K562 (cell line): ENCODE results near the gene CTIF. TPM values are rescaled to one million over a fixed set of nuclear protein-coding genes. Genes with fewer than 3 reads are reported as not detected.

Experiments
- ATAC-seq: fragments of 200-7000 bp; cut with Tn5 transposase; 3 replicates; pipeline ENCODE4 v1.9.1; 2020; ENCODE audit warnings: moderate library complexity
- BruUV-seq: library from RNA; stranded (reverse); fragments of 400-500 nt; replicated peaks from 2 replicates; lab custom pipeline; 2021; lab: Mats Ljungman, UMichigan
- CTCF ChIA-PET: fragments of 300-600 bp; formaldehyde crosslinking; extraction: SDS; loops from one replicate; lab custom pipeline; 2021; ENCODE audit warnings: low intra/inter-chr PET ratio; lab: Yijun Ruan, JAX
- POLR2A ChIA-PET: fragments of 300-600, 350-650 bp; sonication (Branson Sonifier 250); formaldehyde crosslinking; extraction: SDS; loops from one replicate; lab custom pipeline; 2021; ENCODE audit warnings: antibody characterized with exemption, inconsistent platforms; lab: Yijun Ruan, JAX
- DNase-seq, 4 experiments: peaks; one replicate each; pipeline versions ENCODE4 v3.0.0 to v3.0.0-alpha.2; 2011 to 2018; ENCODE audit warnings: low spot score in 3 of 4, mixed read lengths in 3 of 4; ENCODE audit errors: extremely low read depth in 1 of 4
- FAIRE-seq: peaks from 2 replicates; lab custom pipeline; 2011; peaks lifted over from hg19 to GRCh38; lab: Jason Lieb, UNC
- H2AFZ ChIP-seq: 2 replicates; pipeline ENCODE4 v1.6.0; 2011; ENCODE audit warnings: low read depth, low read length, control low read depth, inconsistent platforms
- H3K27ac ChIP-seq: fragments of 200-600 bp; 3 replicates; pipeline ENCODE4 v1.8.0; 2011; ENCODE audit warnings: low read depth, mild to moderate bottlenecking, control low read depth, inconsistent platforms, low read length, moderate library complexity, mixed read lengths; ENCODE audit errors: extremely low read depth
- H3K27me3 ChIP-seq, 2 experiments: fragments of 300-600 bp in 1 of 2; 2 replicates in 1 of 2; 3 replicates in 1 of 2; pipeline versions ENCODE4 v1.6.0 to v1.8.0; 2011; ENCODE audit warnings: inconsistent platforms in 2 of 2, low read length in 2 of 2, mild to moderate bottlenecking in 1 of 2, mixed read lengths in 1 of 2, moderate library complexity in 1 of 2; ENCODE audit not compliant: control insufficient read depth in 2 of 2, insufficient read depth in 2 of 2
- H3K36me3 ChIP-seq: fragments of 300-600 bp; 3 replicates; pipeline ENCODE4 v1.8.0; 2011; ENCODE audit warnings: mild to moderate bottlenecking, low read length, inconsistent platforms; ENCODE audit not compliant: control insufficient read depth, insufficient read depth
- H3K4me1 ChIP-seq, 2 experiments: fragments of 200-600 bp in 1 of 2; replicated peaks in 1 of 2; 2 replicates in 1 of 2; 3 replicates in 1 of 2; pipeline versions ENCODE4 v1.5.1 to v1.8.0; 2011; ENCODE audit warnings: inconsistent platforms in 2 of 2, low read length in 2 of 2, mild to moderate bottlenecking in 1 of 2, mixed read lengths in 1 of 2, moderate library complexity in 1 of 2; ENCODE audit not compliant: control insufficient read depth in 2 of 2, insufficient read depth in 2 of 2
- H3K4me2 ChIP-seq: 2 replicates; pipeline ENCODE4 v1.6.1; 2011; ENCODE audit warnings: low read length, control low read depth, inconsistent platforms, mixed read lengths; ENCODE audit not compliant: insufficient read depth
- H3K4me3 ChIP-seq: fragments of 200-600 bp; sonication (generic), shearing (Covaris generic); 2 replicates; pipeline ENCODE4 v1.5.1; 2016; ENCODE audit warnings: control low read depth, inconsistent platforms
- H3K79me2 ChIP-seq: fragments of 200-600 bp; 3 replicates; pipeline ENCODE4 v1.8.0; 2011; ENCODE audit warnings: low read length, inconsistent platforms; ENCODE audit not compliant: control insufficient read depth, insufficient read depth
- H3K9ac ChIP-seq, 2 experiments: 2 replicates each; pipeline versions ENCODE4 v1.6.0 to v1.6.1; 2011; ENCODE audit warnings: low read depth in 2 of 2, low read length in 2 of 2, control low read depth in 1 of 2, inconsistent platforms in 1 of 2, mild to moderate bottlenecking in 1 of 2, mixed read lengths in 1 of 2; ENCODE audit not compliant: insufficient read depth in 1 of 2
- H3K9me1 ChIP-seq: one replicate; pipeline ENCODE4 v1.6.0; 2011; ENCODE audit warnings: inconsistent platforms, mild to moderate bottlenecking, low read length, moderate library complexity; ENCODE audit not compliant: control insufficient read depth, insufficient read depth
- H3K9me3 ChIP-seq: replicated peaks from 2 replicates; pipeline ENCODE4 v1.5.1; 2011; ENCODE audit warnings: low read depth, low read length, inconsistent platforms; ENCODE audit not compliant: control insufficient read depth, insufficient read depth
- H4K20me1 ChIP-seq: replicated peaks from 2 replicates; pipeline ENCODE4 v1.6.1; 2011; ENCODE audit warnings: low read length, inconsistent platforms, mixed read lengths; ENCODE audit not compliant: control insufficient read depth, insufficient read depth
- HEY1 ChIP-seq: fragments of 250-450 bp; sonication (Bioruptor Pico); IDR thresholded peaks from 2 replicates; pipeline ENCODE4 v1.5.0; 2020; ENCODE audit warnings: mild to moderate bottlenecking, moderate library complexity, borderline replicate concordance
- HIVEP1 ChIP-seq: fragments of 250-450 bp; sonication (Bioruptor Pico); IDR thresholded peaks from 2 replicates; pipeline ENCODE4 v1.4.0; 2020; ENCODE audit warnings: mild to moderate bottlenecking
- POLR2A ChIP-seq: fragments of 450-650 bp; conservative IDR thresholded peaks from 2 replicates; pipeline ENCODE4 v1.6.1; 2016
- RERE ChIP-seq: sonication (generic); formaldehyde crosslinking; IDR thresholded peaks from 2 replicates; pipeline ENCODE4 v1.8.0; 2023; ENCODE audit warnings: missing genetic modification reagents, mild to moderate bottlenecking, borderline replicate concordance
- SIRT6 ChIP-seq: IDR thresholded peaks from one replicate; pipeline ENCODE4 v1.6.1; 2012; ENCODE audit warnings: low read depth, mild to moderate bottlenecking, control low read depth, inconsistent platforms, low read length, moderate library complexity
- SNRNP70 ChIP-seq: fragments of 200-400 bp; formaldehyde crosslinking; optimal IDR thresholded peaks from 2 replicates; pipeline ENCODE3; 2017; ENCODE audit warnings: low read depth, low read length
- XRCC5 ChIP-seq: fragments of 200-400 bp; formaldehyde crosslinking; IDR thresholded peaks from 2 replicates; pipeline ENCODE4 v1.6.1; 2017; ENCODE audit warnings: low read depth, mild to moderate bottlenecking, low read length
- ZC3H11A ChIP-seq: IDR thresholded peaks from 2 replicates; pipeline ENCODE4 v1.6.1; 2012; ENCODE audit warnings: low read depth, low read length, improper control_type of control experiment
- ZNF431 ChIP-seq: sonication (generic); formaldehyde crosslinking; IDR thresholded peaks from 2 replicates; pipeline ENCODE4 v1.8.0; 2022; ENCODE audit warnings: mild to moderate bottlenecking, missing genetic modification reagents
- WGBS: fragments of 100-300 bp; shearing (Covaris generic); methylation state at CpG from one replicate; pipeline ENCODE4 v1.1.6; 2016; ENCODE audit warnings: low coverage, mixed read lengths; ENCODE audit not compliant: insufficient coverage; ENCODE audit errors: missing lambda C conversion rate; 5-methylcytosine and 5-hydroxymethylcytosine counted together
- in situ Hi-C: fragments of 300-500 bp; cut with MboI; formaldehyde crosslinking; loops from 4 replicates; pipeline ENCODE4 v1.15.0; 2018; ENCODE audit warnings: inconsistent platforms, mixed read lengths
- intact Hi-C: fragments of 100-400 bp; cut with micrococcal nuclease; formaldehyde crosslinking; loops from 2 replicates; pipeline ENCODE4 v1.14.2; 2022
- polyA plus RNA-seq, 8 experiments: library from polyadenylated mRNA; depleted of rRNA in 4 of 8; stranded (reverse) in 5 of 8; unstranded in 3 of 8; fragments of >200 nt; fragmentation: Nextera tagmentation in 2 of 8; fragmentation: Illumina TruSeq in 1 of 8; extraction: Ambion mirVana in 2 of 8; extraction: Trizol in 1 of 8; gene quantifications; 2 replicates each; pipeline versions ENCODE4 v1.2.1 to v1.2.3, GENCODE V29; 2011 to 2014; ENCODE audit warnings: inconsistent platforms in 1 of 8, missing spikeins in 1 of 8
- total RNA-seq, 7 experiments: library from RNA; depleted of rRNA in 6 of 7; stranded (reverse); fragments of >200 nt in 6 of 7; fragmentation: Illumina TruSeq in 2 of 7; extraction: Trizol in 2 of 7; gene quantifications; 2 replicates each; pipeline versions ENCODE4 v1.2.1 to v1.2.3, GENCODE V29; 2011 to 2021; ENCODE audit warnings: low replicate concordance in 1 of 7

Gene CTIF
- total and polyA plus RNA-seq, 9 of the 15 experiments (the other 6 are each of a cell fraction or from before 2014, with no cell fraction given) = 0.17 to 11.5 (median 2.2) TPM

- no peak for TF ChIP-seq RERE (CRISPR knock-in tag)
- TF ChIP-seq, all 486 proteins: peak for 0
Measured at GRCh38 chr18:48723837-48724236, 185.0 kb downstream of the CTIF start (continued).

GRCh38 chr18:48724442-48724841 is 185.6 kb downstream of the CTIF start:
- WGBS = 67% methylated on average over 4 of the region's 4 CpGs
- no peak overlapping the region for H3K4me3 ChIP-seq
- no peaks in the 10 kb centered on the region for H3K79me2 ChIP-seq
- FAIRE-seq = no peak
- CTCF ChIA-PET = no interaction called here
- POLR2A ChIA-PET = interaction anchor here (1.1 kb wide), 1 partner anchor 13 kb away, joined by 4 read pairs; no protein-coding TSS in a partner anchor
- H4K20me1 ChIP-seq = no peaks in the 10 kb centered on the region
- intact Hi-C loops (no loop called here), in situ Hi-C loops (no loop called here)
- H3K27ac ChIP-seq = no peak overlapping the region
- no peak for ATAC-seq
- no peaks in the 10 kb centered on the region for H3K9me1 ChIP-seq
- H2AFZ ChIP-seq = no peak overlapping the region
- TF ChIP-seq ZC3H11A = no peak
- TF ChIP-seq XRCC5 = no peak
- TF ChIP-seq SNRNP70 = no peak
- TF ChIP-seq HEY1 (CRISPR knock-in tag) = no peak
- no peak for TF ChIP-seq SIRT6
- no peak for TF ChIP-seq POLR2A
- TF ChIP-seq ZNF431 (CRISPR knock-in tag) = no peak
- TF ChIP-seq HIVEP1 (CRISPR knock-in tag) = no peak
- BruUV-seq = no TSS peak
- no peak overlapping the region for H3K4me2 ChIP-seq
- no peaks in the 10 kb centered on the region for H3K27me3 ChIP-seq
- H3K4me1 ChIP-seq = peaks cover 11 to 17% of the 10 kb centered on the region in 2 experiments; a peak in 4 of 5 replicates
- H3K36me3 ChIP-seq = no peaks in the 10 kb centered on the region
- no peaks in the 10 kb centered on the region for H3K9me3 ChIP-seq
- no peak overlapping the region for H3K9ac ChIP-seq
- DNase-seq = no peak
